MM.1S (cell line): ENCODE measurements around the gene SYTL3.

ENCODE experiments used
- DNase-seq: peaks from one replicate; pipeline ENCODE4 v3.0.0-alpha.2; 2015
- H2AFZ ChIP-seq: fragments of 300-600 bp; sonication (generic); 2 replicates; pipeline ENCODE4 v1.6.0; 2016; ENCODE audit warnings: antibody characterized with exemption, low read length
- H3F3A ChIP-seq: fragments of 300-600 bp; sonication (generic); 2 replicates; pipeline ENCODE4 v1.6.1; 2016; ENCODE audit warnings: mild to moderate bottlenecking, antibody characterized with exemption, low read length, moderate library complexity, mixed read lengths; ENCODE audit not compliant: insufficient read depth
- H3K27ac ChIP-seq: fragments of 300-600 bp; sonication (generic); 2 replicates; pipeline ENCODE4 v1.5.1; 2016; ENCODE audit warnings: mild to moderate bottlenecking, low read length
- H3K27me3 ChIP-seq: fragments of 300-600 bp; sonication (generic); replicated peaks from 2 replicates; pipeline ENCODE4 v1.6.0; 2016; ENCODE audit warnings: low read length; ENCODE audit not compliant: insufficient read depth
- H3K36me3 ChIP-seq: fragments of 300-600 bp; sonication (generic); replicated peaks from 2 replicates; pipeline ENCODE4 v1.6.1; 2016; ENCODE audit warnings: mild to moderate bottlenecking, low read length, mixed read lengths; ENCODE audit not compliant: insufficient read depth
- H3K4me1 ChIP-seq: fragments of 300-600 bp; sonication (generic); 2 replicates; pipeline ENCODE4 v1.6.1; 2016; ENCODE audit warnings: low read length, mixed read lengths
- H3K4me2 ChIP-seq: fragments of 300-600 bp; sonication (generic); 2 replicates; pipeline ENCODE4 v1.6.0; 2016; ENCODE audit warnings: low read depth, low read length
- H3K4me3 ChIP-seq: fragments of 300-600 bp; sonication (generic); 2 replicates; pipeline ENCODE4 v1.5.1; 2016; ENCODE audit warnings: low read length, mixed read lengths
- H3K79me2 ChIP-seq: fragments of 300-600 bp; sonication (generic); 2 replicates; pipeline ENCODE4 v1.6.1; 2016; ENCODE audit warnings: mixed run types, low read length, mixed read lengths
- H3K9ac ChIP-seq: fragments of 300-600 bp; sonication (generic); 2 replicates; pipeline ENCODE4 v1.6.1; 2016; ENCODE audit warnings: low read length, mixed read lengths
- H3K9me2 ChIP-seq: fragments of 300-600 bp; sonication (generic); replicated peaks from 2 replicates; pipeline ENCODE4 v1.6.1; 2016; ENCODE audit warnings: mild to moderate bottlenecking, low read length, mixed read lengths; ENCODE audit not compliant: insufficient read depth
- H3K9me3 ChIP-seq: fragments of 300-600 bp; sonication (generic); replicated peaks from 2 replicates; pipeline ENCODE4 v1.6.1; 2016; ENCODE audit warnings: mild to moderate bottlenecking, low read length, mixed read lengths; ENCODE audit not compliant: insufficient read depth
- H4K20me1 ChIP-seq: fragments of 300-600 bp; sonication (generic); 2 replicates; pipeline ENCODE4 v1.6.1; 2016; ENCODE audit warnings: mild to moderate bottlenecking, low read length, moderate library complexity, mixed read lengths; ENCODE audit not compliant: insufficient read depth
- CTCF ChIP-seq: fragments of 300-600 bp; sonication (generic); IDR thresholded peaks from 2 replicates; pipeline ENCODE4 v1.5.1; 2016; ENCODE audit warnings: antibody characterized with exemption, low read length, mixed read lengths
- EZH2 ChIP-seq: fragments of 300-600 bp; sonication (generic); optimal IDR thresholded peaks from 2 replicates; pipeline ENCODE3; 2017; ENCODE audit warnings: low read depth, mild to moderate bottlenecking, antibody characterized with exemption, low read length, mixed read lengths
- EZH2phosphoT487 ChIP-seq: fragments of 300-600 bp; sonication (generic); IDR thresholded peaks from 2 replicates; pipeline ENCODE4 v1.6.1; 2018; ENCODE audit warnings: antibody characterized with exemption, low read length

SYTL3 gene

DNA sequence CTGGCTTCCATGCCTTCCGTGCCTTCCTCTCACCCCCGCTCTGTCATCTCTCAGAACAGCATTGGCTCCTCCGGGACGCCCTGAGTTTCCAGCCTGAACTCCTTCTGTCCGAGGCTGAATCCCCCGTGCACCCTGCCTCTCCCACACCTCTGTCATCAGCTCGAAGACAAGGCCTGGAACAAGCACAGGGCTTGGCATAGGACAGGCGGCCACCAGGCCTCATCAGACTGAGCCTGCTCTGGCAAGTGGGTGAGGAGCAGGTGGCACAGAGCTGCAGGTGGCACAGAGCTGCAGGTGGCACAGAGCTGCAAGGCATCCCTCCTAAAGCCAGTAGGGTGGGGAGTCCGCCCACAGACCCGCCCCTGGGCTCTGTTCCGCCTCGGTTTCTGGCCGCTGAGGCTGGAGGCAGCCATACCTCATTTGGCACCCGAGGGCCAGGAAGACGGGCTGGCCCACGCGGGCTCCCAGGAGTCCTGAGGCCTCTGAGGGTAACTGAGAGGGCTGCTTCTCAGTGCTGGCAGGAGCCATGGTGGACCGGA is 109.2 kb downstream of the SYTL3 start:
- H3K4me2 ChIP-seq, result no peak overlapping the region
- no peaks in the 10 kb centered on the region for H3F3A ChIP-seq
- no peaks in the 10 kb centered on the region for H3K9me2 ChIP-seq
- H3K36me3 ChIP-seq, result no peaks in the 10 kb centered on the region
- H3K4me1 ChIP-seq, result no peaks in the 10 kb centered on the region
- H3K79me2 ChIP-seq, result no peaks in the 10 kb centered on the region
- H3K9ac ChIP-seq, result no peak overlapping the region
- H3K27me3 ChIP-seq, result no peaks in the 10 kb centered on the region
- no peak overlapping the region for H3K4me3 ChIP-seq
- no peak overlapping the region for H2AFZ ChIP-seq
- no peak for TF ChIP-seq EZH2
- TF ChIP-seq EZH2phosphoT487, result no peak
- no peak for TF ChIP-seq CTCF
- H3K9me3 ChIP-seq, result no peaks in the 10 kb centered on the region
- no peaks in the 10 kb centered on the region for H4K20me1 ChIP-seq
- no peak overlapping the region for H3K27ac ChIP-seq
- no peak for DNase-seq

GRCh38 chr6:158759966-158760617 is 110.2 kb downstream of the SYTL3 start:
- no peak overlapping the region for H3K27ac ChIP-seq
- H3K9ac ChIP-seq, result no peak overlapping the region
- no peaks in the 10 kb centered on the region for H3K79me2 ChIP-seq
- no peaks in the 10 kb centered on the region for H3K9me3 ChIP-seq
- no peak for DNase-seq
- H2AFZ ChIP-seq, result no peak overlapping the region
- no peaks in the 10 kb centered on the region for H3F3A ChIP-seq
- H3K9me2 ChIP-seq, result no peaks in the 10 kb centered on the region
- no peaks in the 10 kb centered on the region for H3K36me3 ChIP-seq
- no peaks in the 10 kb centered on the region for H3K4me1 ChIP-seq
- no peak overlapping the region for H3K4me2 ChIP-seq
- no peak overlapping the region for H3K4me3 ChIP-seq
- no peaks in the 10 kb centered on the region for H4K20me1 ChIP-seq
- TF ChIP-seq EZH2phosphoT487 (no peak), CTCF (no peak), EZH2 (no peak)
- H3K27me3 ChIP-seq, result no peaks in the 10 kb centered on the region

DNA sequence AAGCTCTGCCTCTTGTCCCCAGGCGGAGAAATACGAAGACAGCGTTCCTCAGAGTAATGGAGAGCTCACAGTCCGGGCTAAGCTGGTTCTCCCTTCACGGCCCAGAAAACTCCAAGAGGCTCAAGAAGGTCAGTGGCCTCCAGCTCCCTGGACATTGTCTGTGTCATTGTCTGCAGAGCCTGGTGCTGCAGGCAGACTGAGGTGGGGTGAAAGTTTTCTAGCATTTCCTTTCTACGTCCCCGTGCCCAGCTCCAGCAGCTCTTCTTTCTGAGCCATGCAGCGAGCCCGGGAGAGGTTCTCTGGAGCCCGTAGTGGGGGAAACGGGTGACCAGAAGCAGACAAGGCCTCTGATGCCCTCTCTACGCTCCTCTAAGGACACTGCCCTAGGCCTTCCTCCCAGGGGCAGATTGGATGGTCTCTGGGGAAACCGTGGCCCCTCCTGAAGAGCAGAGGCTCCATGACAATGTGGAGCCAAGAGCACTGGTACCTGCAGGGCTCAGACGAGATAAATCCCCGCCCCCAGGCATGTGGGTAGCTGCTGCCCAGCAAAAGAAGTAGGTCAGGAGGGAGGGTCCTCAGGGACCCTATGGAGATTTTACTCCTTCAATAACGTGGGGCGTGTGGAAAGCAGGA is 110.9 kb downstream of the SYTL3 start:
- Histone ChIP-seq H3K9ac (no peak overlapping the region), H3K4me3 (no peak overlapping the region), H3K4me2 (no peak overlapping the region), H3K27ac (no peak overlapping the region), H3K9me3 (no peaks in the 10 kb centered on the region), H3K27me3 (no peaks in the 10 kb centered on the region), H3K9me2 (no peaks in the 10 kb centered on the region), H3K79me2 (no peaks in the 10 kb centered on the region), H3F3A (no peaks in the 10 kb centered on the region), H2AFZ (no peak overlapping the region), H4K20me1 (no peaks in the 10 kb centered on the region), H3K4me1 (no peaks in the 10 kb centered on the region), H3K36me3 (no peaks in the 10 kb centered on the region)
- TF ChIP-seq CTCF, result no peak
- TF ChIP-seq EZH2, result no peak
- TF ChIP-seq EZH2phosphoT487, result no peak
- DNase-seq, result no peak
